GM12865 (cell line): ENCODE data around the gene RASA4B.
"Not testable (repeated sequence)": the region's sequence is repeated elsewhere in the genome, so short reads cannot be mapped to it uniquely, and the experiment has no call there.

Experiments used
- DNase-seq: peaks from one replicate; pipeline ENCODE4 v3.0.0; 2010; ENCODE audit warnings: low read depth
- H3K4me3 ChIP-seq: 2 replicates; pipeline ENCODE4 v1.5.1; 2011; ENCODE audit warnings: mild to moderate bottlenecking, low read depth, low read length, control low read depth
- TF ChIP-seq, protein P1 (sequence below): IDR thresholded peaks from 2 replicates; pipeline ENCODE4 v1.5.1; 2011; ENCODE audit warnings: low read length, control low read depth, low read depth, inconsistent platforms; ENCODE audit not compliant: insufficient read depth; ENCODE audit errors: missing control alignments

Gene RASA4B

DNA sequence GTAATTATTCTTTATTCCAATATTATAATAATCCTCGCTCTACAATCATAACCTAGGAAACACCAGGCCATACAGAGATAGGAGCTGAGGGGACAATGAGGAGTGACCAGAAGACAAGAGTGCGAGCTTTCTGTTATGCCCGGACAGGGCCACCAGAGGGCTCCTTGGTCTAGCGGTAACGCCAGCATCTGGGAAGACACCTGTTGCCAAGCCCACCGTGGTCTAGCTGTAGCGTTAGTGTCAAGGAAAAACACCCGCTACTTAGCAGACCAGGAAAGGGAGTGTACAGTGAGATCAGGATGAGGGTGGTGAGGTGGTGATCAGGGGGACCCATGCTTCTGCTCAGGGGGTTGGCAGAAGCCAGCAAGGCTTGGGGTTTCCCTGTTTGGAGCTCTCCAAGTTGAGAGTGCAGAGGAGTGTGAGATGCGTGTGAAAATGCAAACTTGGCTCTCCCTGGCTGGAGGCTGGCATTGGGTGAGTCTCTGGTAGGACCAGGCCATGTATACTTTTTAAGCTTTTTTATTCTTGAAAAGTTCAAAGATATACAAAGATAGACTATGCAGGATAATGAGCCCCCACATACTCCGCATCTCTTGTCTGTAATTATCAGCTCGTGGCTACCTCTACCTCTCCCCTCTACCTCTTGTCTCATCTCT lies 37.5 kb downstream of the RASA4B start:
- TF ChIP-seq, protein P1, sequence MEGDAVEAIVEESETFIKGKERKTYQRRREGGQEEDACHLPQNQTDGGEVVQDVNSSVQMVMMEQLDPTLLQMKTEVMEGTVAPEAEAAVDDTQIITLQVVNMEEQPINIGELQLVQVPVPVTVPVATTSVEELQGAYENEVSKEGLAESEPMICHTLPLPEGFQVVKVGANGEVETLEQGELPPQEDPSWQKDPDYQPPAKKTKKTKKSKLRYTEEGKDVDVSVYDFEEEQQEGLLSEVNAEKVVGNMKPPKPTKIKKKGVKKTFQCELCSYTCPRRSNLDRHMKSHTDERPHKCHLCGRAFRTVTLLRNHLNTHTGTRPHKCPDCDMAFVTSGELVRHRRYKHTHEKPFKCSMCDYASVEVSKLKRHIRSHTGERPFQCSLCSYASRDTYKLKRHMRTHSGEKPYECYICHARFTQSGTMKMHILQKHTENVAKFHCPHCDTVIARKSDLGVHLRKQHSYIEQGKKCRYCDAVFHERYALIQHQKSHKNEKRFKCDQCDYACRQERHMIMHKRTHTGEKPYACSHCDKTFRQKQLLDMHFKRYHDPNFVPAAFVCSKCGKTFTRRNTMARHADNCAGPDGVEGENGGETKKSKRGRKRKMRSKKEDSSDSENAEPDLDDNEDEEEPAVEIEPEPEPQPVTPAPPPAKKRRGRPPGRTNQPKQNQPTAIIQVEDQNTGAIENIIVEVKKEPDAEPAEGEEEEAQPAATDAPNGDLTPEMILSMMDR, result peak; percentile 30
- H3K4me3 ChIP-seq, DNase-seq: not testable (repeated sequence)

DNA sequence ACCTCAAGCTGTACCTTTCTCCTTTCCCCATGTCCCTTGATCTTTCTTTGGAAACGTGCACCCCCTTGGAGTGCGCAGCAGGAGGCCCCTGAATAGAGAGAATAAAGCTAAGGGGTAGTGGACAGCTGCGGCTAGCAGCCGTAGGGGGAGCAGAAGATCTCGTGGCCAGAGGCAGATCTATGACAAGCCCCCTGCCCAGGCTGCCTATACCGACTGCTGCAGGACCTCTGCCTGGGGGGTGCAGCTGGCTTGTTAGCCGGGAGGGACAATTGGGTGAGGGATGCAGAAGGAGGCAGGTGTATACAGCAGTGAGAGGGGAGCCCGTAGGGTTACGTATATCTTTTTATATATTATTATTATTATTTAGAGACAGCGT lies 38.4 kb downstream of the RASA4B start:
- H3K4me3 ChIP-seq, DNase-seq: not testable (repeated sequence)

DNA sequence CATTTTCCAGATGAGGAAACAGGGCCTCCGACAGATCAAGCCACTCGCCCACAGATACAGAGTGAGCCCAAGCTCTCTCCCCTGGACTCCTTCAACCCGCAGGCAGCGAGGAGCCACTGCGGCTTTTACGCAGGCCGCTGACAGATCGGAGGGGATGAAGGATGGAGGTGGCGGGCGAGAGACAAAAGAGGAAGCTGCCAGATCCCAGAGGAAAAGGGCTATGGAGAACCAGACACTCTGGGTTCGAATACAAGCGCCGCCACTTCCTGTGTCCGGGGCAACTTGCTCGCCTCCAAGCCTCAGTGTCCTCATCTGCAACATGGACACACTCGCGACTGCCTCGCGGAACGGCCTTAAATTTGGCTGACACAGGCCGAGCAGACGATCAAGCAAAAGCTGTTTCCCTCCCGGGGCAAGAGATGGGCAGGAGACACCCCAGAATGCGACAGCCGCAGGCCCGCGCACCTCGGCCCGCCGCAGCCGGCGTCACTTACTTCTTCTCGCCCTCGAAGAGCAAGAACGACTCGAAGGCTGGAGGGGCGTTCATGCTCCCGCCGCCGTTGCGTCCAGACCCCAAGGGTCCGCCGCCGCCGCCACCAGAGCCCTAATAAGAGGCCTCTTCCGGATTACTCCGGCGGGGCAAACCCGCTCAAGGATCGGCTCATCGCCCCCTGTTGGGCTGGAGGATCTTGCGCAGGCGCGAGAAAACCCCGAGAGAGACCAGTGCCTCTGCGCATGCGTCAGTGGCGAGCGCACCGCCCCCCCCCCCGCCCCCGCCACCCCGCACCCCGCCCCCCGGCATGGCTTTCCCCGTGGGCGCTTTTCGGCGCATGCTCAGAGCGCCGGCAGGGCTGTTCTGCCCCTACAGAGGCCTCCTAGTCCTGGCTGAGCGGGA lies 39.0 kb downstream of the RASA4B start, which contains the start of gene POLR2J:
POLR2J (minus strand) TSS at position 609 of the 895 bp plus-strand sequence; CDS start at position 547, 62 bp downstream.
- DNase-seq, result peak; percentile 89
- TF ChIP-seq, protein P1, result peak; percentile 33
- H3K4me3 ChIP-seq, result peak within 1 kb of the TSS; percentile 41

DNA sequence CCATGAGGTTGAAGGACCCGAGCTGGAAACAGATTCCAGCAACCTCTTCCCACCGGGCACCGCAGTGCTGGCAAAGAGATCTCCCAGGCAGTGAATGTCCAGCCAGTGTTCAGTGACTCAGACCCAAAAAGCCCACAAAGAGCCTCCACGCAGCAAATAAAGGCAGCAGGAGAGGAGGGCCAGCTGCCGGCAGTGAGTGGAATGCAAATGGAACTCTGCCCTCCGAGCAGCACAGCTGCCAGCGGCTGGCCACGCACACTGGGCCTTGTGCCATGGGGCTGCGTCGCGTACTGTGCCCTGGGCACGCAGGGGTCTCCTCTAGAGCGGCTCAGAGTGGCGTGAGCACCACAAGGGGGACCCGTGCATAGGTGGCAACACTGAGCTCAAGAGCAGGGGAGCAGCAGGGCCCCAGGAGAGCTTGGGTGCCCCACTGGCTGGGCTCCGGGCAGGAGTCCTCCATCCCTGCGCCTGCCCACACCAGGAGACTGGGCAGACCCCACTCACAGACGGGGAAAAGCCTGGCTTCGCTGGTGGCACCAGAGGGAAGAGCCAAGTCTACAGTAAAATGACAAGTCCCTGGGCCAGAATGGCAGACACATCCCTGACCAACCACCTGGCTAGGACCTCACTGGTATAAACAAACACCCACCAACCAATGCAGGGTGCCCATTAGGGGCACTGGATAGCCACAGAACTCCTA lies 42.7 kb downstream of the RASA4B start:
- not testable (repeated sequence) for DNase-seq, H3K4me3 ChIP-seq

DNA sequence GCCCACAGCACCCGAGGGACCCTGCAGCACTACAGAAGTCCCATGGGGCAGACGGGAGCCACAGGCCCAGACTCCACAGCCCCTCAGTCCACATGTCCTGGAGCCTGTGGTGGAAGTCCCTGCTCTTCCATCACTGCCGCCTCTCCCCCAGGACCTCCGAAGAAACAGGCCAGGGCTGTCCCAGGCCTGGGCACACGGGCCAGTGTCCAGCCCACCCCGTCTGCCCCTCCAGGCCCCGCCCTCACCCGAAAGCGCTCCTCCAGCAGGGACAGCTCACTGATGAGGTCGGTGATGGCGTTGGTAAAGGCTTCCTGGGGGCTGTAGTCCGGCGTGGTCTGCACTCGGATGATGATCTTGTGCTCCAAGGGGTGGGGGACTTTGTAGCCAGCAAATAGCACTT lies 43.5 kb downstream of the RASA4B start:
- H3K4me3 ChIP-seq, DNase-seq: not testable (repeated sequence)

DNA sequence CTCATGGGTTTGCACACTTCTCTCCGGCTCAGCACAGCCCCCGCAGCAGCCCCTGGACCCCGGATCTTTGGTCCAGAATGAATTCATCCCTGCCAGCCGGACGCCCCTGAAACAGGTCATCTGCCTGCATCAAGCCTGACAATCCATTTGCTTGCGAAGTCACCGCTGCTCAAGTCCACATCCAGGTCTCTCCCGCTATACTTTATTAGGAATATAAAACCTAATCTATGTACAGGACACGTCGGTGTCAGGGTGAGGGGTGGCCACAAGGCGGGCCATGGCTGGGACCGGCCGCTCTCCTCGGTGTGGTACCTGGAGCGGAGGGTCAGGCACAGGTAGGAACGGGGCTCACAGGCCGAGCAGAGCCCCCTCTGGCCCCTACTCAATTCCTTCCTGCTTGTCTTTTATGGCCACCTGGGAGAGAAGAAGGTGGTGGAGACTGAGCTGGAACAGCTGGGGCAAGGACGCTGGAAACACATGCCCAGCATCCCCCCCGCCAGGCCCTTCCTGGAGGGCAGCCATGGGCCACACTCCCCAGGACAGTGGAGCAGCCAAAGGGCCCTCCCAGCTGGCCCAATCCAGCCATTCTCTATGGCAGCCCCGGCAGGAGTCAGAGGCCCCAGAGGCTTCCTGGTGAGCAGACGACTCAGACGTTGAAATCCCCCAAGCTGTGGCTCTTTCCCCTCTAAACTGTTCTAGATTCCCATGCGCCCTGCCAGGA lies 44.1 kb downstream of the RASA4B start:
- DNase-seq, result no peak
- TF ChIP-seq, protein P1, result no peak
- no peak overlapping the region for H3K4me3 ChIP-seq

DNA sequence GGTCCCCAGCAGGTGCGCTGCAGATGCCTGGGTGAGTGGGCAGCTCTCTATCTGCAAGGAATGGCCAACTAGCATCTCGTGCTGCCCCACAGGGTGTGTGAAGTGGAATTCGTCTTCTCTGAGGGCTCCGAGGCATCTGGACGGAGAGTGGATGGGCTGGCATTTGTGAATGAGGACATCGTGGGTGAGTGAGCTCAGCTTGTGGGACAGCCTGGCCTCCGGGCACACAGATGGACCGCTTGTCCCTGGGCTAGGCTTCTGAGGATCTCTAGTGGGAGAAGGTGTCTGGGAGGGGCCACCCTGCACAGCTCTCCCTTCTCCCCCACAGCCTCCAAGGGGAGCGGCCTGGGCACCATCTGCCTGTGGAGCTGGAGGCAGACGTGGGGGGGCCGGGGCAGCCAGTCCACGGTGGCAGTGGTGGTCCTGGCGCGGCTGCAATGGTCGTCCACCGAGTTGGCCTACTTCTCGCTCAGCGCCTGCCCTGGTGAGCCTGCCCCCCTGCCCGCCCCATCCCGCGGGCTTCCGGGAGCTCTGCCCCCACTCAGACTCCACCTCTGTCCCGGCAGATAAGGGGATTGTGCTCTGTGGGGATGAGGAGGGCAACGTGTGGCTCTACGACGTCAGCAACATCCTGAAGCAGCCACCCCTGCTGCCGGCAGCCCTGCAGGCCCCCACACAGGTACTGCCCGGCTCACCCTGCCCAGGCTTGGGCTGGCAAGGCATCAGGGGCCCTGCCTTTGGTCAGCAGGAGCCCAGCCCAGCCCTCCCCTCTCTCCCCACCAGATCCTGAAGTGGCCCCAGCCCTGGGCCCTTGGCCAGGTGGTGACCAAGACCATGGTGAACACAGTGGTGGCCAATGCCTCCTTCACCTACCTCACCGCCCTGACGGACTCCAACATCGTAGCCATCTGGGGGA lies 45.2 kb downstream of the RASA4B start:
- TF ChIP-seq, protein P1, result no peak
- H3K4me3 ChIP-seq, result no peak overlapping the region
- no peak for DNase-seq
